GM18858 (cell line): ENCODE results near the gene PYGO2.

Source experiments
- ATAC-seq: cut with Tn5 transposase; IDR thresholded peaks from one replicate; pipeline ENCODE4 v1.9.1; 2021; ENCODE audit not compliant: unreplicated experiment

The PYGO2 gene

GRCh38 chr1:154962795-154963330, 1.3 kb upstream of the PYGO2 start:
- ATAC-seq: no peak

GRCh38 chr1:154962156-154962749, 671 bp upstream of the PYGO2 start:
- ATAC-seq: no peak

- no peak for ATAC-seq
Observed at GRCh38 chr1:154960446-154961136, 991 bp downstream of the PYGO2 start.

- no peak for ATAC-seq
Observed at GRCh38 chr1:154959426-154959780, 2.2 kb downstream of the PYGO2 start.

- ATAC-seq: no peak
Observed at GRCh38 chr1:154958681-154959425, 2.7 kb downstream of the PYGO2 start.

GRCh38 chr1:154958036-154958435, 3.5 kb downstream of the PYGO2 start:
- no peak for ATAC-seq

GRCh38 chr1:154957091-154957657, 4.4 kb downstream of the PYGO2 start:
- ATAC-seq: no peak

GRCh38 chr1:154956544-154956941, 5.0 kb downstream of the PYGO2 start:
- ATAC-seq: no peak

- peak; percentile 39 for ATAC-seq
Observed at GRCh38 chr1:154955718-154956543, 5.7 kb downstream of the PYGO2 start, which contains the start of gene PBXIP1. TSS of gene PBXIP1 (minus strand) at chr1:154956099. CDS start at chr1:154953721, 2,378 bp downstream.

- no peak for ATAC-seq
Observed at GRCh38 chr1:154955039-154955717, 6.4 kb downstream of the PYGO2 start.

- no peak for ATAC-seq
Observed at GRCh38 chr1:154954541-154954940, 7.0 kb downstream of the PYGO2 start.

- ATAC-seq: no peak
Observed at GRCh38 chr1:154953611-154954038, 8.0 kb downstream of the PYGO2 start.

GRCh38 chr1:154952664-154953063, 8.9 kb downstream of the PYGO2 start:
- ATAC-seq: no peak

- no peak for ATAC-seq
Observed at GRCh38 chr1:154951901-154952657, 9.5 kb downstream of the PYGO2 start.

- ATAC-seq: no peak
Observed at GRCh38 chr1:154948079-154948478, 13.5 kb downstream of the PYGO2 start.

- no peak for ATAC-seq
Observed at GRCh38 chr1:154945962-154946850, 15.4 kb downstream of the PYGO2 start.

GRCh38 chr1:154945160-154945961, 16.2 kb downstream of the PYGO2 start:
- no peak for ATAC-seq
